HL-60 (cell line): ENCODE measurements around the gene ABCC2.

Experiments
- DNase-seq, 2 experiments: peaks; one replicate each; pipeline ENCODE4 v3.0.0-alpha.2; 2010 to 2020; ENCODE audit warnings: low read depth in 1 of 2, low spot score in 1 of 2
- H3K27ac ChIP-seq: fragments of 250-450 bp; sonication (Bioruptor Pico); replicated peaks from 2 replicates; pipeline ENCODE4 v1.5.1; 2020; ENCODE audit warnings: mild to moderate bottlenecking, moderate library complexity
- H3K27me3 ChIP-seq: fragments of 250-450 bp; sonication (Bioruptor Pico); 2 replicates; pipeline ENCODE4 v1.5.1; 2021; ENCODE audit warnings: mild to moderate bottlenecking, moderate library complexity; ENCODE audit not compliant: insufficient read depth, poor library complexity, severe bottlenecking
- H3K4me3 ChIP-seq: replicated peaks from 2 replicates; pipeline ENCODE4 v1.5.1; 2011; ENCODE audit warnings: mild to moderate bottlenecking, control low read depth, low read length; ENCODE audit not compliant: insufficient read depth
- CTCF ChIP-seq: IDR thresholded peaks from one replicate; pipeline ENCODE4 v1.5.1; 2011; ENCODE audit warnings: low read length, control low read depth, inconsistent platforms; ENCODE audit not compliant: insufficient read depth
- GABPA ChIP-seq: IDR thresholded peaks from 2 replicates; pipeline ENCODE4 v1.6.1; 2012; ENCODE audit warnings: low read depth
- POLR2AphosphoS5 ChIP-seq: IDR thresholded peaks from 2 replicates; pipeline ENCODE4 v1.6.1; 2012; ENCODE audit warnings: low read depth
- REST ChIP-seq: IDR thresholded peaks from 2 replicates; pipeline ENCODE4 v1.6.1; 2012; ENCODE audit warnings: low read depth; ENCODE audit not compliant: insufficient replicate concordance
- SPI1 ChIP-seq: IDR thresholded peaks from 2 replicates; pipeline ENCODE4 v1.6.1; 2012; ENCODE audit warnings: low read depth, mild to moderate bottlenecking, borderline replicate concordance

The ABCC2 gene

GRCh38 chr10:99881371-99881770 is 98.9 kb downstream of the ABCC2 start:
- DNase-seq, result no peak
- no peak overlapping the region for H3K4me3 ChIP-seq
- H3K27me3 ChIP-seq, result no peaks in the 10 kb centered on the region
- no peak overlapping the region for H3K27ac ChIP-seq
- no peak for TF ChIP-seq GABPA
- no peak for TF ChIP-seq REST
- no peak for TF ChIP-seq POLR2AphosphoS5
- TF ChIP-seq SPI1, result no peak
- TF ChIP-seq CTCF, result no peak

- no peaks in the 10 kb centered on the region for H3K27me3 ChIP-seq
- TF ChIP-seq REST (no peak), SPI1 (no peak), POLR2AphosphoS5 (no peak), GABPA (no peak), CTCF (no peak)
- no peak overlapping the region for H3K27ac ChIP-seq
- no peak for DNase-seq
- H3K4me3 ChIP-seq, result no peak overlapping the region
Observed at GRCh38 chr10:99883523-99883922, 101.1 kb downstream of the ABCC2 start.

GRCh38 chr10:99888622-99889021 is 106.2 kb downstream of the ABCC2 start:
- TF ChIP-seq SPI1, result no peak
- TF ChIP-seq REST, result no peak
- no peak for TF ChIP-seq CTCF
- TF ChIP-seq GABPA, result no peak
- DNase-seq, result no peak
- Histone ChIP-seq H3K4me3 (no peak overlapping the region), H3K27me3 (no peaks in the 10 kb centered on the region), H3K27ac (no peak overlapping the region)
